NOMO-1 treated with dmso at 0.1 percent for 144 hours (cell line): Measurements from ENCODE around the gene LEMD1.
"Not testable (repeated sequence)": the region's sequence is repeated elsewhere in the genome, so short reads cannot be mapped to it uniquely, and the experiment has no call there.

ENCODE experiments used
- DNase-seq: peaks from one replicate; lab custom pipeline; 2025; ENCODE audit not compliant: unreplicated experiment; lab: John Stamatoyannopoulos, UW

Gene LEMD1

DNA sequence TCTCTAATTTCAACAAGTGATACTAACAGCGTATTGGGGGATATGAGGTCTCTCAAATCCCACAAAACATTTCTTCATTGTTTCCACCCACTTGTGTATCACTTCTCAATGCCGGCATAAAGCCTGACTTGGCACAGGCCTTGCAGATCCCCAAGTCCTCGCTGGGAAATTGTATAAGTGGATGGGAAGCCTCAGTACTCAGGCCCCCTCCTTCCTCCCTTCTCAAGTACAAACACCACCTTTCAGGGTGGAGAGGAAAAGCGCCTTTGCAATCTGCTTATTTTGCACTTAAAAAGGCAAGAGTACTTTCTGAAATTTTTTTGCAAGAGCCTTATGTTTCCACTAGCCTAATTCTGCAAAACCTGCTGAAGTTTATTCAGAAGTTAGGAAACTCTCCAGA, 39.3 kb downstream of the LEMD1 start:
- no peak for DNase-seq

DNA sequence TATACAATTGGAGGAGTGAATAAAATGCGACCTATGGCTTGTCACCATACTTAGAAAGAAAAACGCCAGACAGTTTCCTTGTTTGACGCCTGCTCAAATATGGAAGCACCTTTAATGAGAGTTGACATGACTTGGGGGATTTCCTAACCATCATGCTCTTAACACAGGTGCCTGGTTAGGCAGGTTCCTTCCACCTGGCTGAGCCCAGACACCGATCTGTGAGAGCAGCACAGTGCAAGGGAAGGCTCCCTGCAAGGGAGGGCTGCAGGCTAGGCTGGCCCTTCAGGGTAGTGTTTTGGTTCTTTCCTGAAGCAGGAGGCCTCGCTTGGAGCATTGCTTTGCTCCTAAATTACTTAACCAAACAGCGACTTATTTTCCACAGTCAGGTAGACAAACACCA, 40.6 kb downstream of the LEMD1 start:
- DNase-seq, result no peak

DNA sequence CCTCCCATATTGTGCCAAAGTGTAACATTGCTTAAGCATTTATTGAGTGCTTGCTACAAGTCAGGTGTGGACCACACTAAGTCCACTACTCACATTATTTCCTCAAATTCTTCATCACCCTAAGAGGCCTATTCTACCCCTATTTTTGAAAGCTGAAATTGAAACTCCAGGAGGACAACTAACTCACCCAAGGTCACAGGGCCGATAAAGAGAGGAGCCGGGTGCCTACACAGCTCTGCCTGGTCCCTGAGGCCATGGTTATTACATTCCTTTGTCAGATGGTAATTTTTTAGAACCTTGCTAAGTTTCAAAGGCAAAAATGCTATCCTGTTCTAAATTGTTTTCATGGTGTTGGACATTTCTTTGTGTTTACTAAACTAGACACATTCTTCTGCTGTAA, 41.0 kb downstream of the LEMD1 start:
- no peak for DNase-seq

DNA sequence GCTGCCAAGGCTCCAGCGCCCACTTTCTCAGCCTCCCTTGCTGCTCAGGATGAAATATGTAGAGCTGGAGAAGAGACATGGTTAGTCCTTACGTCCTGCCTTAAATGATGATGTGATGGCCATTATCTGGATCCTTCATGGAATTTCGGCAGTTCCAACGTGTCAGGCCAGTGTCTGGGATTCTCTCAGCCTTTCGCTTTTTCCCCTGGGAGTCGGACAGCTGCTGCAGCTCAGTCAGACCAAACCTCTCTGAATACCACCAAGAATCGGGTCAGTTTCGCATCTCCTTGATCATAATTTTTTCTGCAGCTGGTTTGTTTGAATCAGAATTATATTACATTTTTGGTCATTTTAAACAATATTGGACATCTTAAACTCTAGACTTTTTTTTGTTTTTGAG, 42.8 kb downstream of the LEMD1 start:
- DNase-seq, result no peak

DNA sequence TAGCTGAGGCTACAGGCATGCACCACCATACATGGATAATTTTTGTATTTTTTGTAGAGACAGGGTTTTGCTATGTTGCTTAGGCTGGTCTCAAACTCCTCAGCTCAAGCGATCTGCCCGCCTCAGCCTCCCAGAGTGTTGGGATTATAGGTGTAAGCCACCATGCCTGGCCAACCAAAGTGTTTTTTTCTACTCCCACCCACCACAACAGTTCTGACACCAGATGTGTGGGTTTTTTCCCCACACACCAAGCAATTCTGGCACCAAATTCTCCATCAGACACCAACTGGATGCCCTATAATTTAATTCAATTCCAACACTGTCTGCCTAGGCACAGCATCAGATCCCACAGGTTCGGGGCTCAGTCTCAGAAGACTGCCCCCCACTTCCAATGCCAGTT, 44.5 kb downstream of the LEMD1 start:
- no peak for DNase-seq

DNA sequence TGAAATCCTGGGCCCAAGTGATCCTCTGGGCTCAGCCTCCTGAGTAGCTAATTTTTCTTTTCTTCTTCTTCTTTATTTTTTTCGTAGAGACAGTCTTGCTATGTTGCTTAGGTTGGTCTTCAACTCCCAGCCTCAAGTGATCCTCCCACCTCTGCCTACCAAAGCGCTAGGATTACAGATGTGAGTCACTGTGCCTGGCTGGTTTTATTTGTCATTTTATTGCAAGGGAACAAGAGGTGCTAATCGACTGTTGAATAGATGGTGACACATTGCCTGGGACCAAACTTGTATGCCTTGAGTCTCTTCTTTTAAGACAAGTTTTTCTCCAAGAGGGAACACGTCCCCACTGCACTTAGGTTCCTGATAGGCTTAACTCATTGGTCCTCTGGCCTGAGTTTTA, 45.1 kb downstream of the LEMD1 start:
- no peak for DNase-seq

DNA sequence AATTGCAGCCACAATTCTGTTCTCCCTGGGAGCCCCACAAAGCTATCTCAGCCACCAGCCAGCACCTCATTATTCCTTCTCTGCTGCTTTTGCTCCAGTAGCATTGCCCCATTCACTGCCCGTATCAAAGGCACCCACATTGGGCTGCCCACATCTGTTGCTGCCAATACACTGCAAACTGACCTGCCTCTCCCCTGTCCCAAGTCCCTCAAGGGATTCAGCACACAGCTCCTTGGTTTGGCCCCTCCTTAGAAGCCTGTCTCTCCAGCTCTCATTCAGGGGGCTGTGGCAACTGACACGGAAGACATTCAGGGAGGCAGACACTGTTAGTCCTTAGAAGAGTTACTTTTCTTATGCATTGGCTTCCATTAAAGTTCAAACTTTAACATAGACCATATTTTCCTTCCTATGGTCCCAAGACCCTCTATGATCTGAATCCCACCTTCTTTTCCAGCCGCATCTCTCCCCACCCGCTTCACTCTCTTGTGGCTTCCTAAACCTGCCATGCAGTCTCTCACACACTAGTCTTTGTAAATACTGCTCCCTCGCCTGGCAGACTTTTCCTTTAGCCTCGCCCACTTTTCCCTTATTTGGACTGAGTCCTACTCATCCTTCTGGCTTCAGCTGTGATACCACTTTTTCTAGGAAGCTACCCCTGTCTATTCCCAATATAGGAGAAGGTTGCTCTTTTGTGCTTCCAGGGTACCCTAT, 45.9 kb downstream of the LEMD1 start:
- DNase-seq, result no peak

DNA sequence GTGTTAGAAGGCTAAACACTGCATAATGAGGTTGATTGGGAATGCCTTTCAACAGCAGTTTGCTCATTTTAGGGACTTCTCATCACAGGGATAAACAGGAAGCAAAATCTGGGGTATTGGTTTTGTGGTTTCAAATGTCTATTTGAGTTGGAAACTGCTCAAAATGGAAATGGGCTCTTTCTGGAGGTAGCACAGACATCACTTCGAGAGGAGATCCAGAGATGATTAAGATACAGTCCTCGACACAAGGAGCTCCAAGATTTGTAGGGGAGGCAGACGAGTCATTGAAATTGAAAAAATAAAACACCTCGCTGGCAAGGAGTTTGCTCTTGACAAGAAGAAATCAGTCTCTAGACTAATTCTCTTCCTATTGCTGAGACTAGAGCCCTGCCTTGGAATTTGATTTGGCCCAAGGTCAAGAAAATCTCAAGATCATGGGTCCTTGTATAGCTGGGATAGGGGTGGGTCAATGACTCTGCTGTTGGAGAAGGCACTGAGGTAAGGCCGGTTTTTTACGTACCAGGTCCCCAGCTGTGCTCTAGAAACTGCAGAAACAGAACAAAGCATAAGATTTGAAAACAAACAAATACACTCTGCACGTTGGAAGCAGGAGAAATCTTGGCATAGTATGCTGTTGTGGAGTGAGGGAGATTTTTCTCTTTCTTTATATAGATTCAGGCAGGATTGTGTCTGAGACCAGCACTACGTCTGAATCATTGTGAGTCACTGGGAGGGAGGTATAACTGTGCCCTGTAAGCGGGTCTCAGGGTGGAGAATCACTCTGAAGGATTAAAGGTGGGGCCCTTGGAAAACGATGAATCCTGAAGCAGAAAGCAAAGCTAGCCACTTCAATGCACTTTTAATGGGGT, 47.4 kb downstream of the LEMD1 start:
- no peak for DNase-seq

DNA sequence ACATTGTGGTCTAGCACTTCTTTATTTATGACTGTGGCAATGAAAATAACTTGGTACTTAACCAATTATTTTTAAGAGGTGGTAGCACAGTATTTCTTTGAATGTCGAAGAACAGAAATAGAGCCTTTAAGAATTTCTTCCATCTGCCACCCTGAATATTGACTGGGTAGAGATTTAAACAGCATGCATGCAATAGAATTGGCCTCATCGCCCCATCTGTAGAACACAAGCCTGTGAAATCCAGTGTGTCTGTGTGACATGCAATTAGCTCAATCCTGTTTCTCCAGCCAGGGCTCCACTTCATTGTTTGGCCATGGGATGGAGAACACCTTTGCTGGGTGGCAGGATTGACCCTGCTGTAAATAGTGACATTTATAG, 48.1 kb downstream of the LEMD1 start:
- DNase-seq, result no peak

DNA sequence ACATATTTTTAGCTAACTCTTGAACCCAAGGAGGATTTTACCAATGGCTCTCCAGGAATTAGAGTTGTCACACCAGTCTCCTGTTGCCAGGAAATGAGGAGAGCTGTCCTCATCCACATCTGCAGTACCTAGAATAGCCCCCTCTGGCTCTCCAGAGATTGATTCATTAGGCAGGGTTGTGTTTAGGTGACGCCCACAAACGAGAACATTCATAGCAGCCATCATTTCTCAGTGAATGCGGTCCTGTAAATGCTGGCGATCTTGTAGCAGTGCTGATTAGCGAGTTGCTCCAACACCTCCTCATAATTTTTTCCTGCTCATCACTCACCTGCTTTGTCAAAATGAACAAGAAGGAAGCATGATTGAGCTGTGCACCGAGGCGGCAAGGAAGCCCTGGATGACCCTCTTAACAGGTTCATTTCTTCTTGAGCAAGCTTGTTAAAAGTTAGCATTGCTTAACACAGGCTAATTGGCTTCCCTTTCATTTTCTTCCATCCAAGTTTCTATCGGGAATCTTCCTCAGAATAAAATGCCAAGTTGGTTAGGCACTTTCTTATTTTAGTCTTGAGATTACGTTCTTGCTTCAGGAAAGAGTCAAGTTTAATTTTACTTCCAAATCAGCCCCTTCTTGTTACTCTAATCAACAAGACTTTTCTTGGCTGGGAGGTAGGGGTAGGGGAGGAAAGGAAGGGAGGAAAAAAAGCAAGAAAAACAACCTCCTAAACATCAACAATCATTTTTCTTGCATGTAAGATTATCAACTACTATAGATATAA, 48.6 kb downstream of the LEMD1 start:
- DNase-seq, result no peak

DNA sequence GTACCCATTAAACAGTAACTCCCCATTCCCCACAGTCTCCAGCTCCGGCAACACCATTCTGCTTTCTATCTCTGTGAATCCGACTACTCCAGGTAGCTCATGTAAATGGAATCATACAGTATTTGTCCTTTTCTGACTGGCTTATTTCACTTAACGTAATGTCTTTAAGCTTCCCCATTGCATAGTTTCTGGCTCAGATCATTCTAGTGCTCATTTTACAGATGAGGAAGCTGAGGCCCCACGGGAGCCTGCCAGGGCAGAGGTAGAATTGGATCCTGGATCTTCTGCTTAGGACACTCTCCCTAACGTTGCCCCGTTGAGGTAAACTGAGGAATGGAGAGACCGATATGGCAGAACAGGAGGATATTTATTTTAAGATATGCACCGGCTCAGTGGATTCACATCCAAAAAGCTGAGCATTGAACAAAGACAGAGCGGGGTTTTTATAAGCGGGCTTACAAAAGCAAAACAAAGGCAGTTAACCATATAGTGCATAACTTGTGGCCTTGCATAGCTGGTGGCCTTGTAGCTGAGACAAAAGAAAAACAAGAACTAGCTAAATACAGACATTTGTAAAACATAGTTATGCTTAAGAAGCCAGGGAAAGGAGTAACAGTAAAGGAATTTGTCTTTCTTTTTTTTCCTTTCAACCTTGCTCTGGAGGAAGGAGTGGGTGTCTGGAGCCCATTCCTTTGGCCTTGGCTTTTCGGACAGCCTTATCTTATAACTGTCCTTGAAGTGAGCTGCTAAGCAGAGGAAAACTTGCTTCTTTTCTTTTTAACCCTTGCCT, 49.8 kb downstream of the LEMD1 start:
- no peak for DNase-seq

DNA sequence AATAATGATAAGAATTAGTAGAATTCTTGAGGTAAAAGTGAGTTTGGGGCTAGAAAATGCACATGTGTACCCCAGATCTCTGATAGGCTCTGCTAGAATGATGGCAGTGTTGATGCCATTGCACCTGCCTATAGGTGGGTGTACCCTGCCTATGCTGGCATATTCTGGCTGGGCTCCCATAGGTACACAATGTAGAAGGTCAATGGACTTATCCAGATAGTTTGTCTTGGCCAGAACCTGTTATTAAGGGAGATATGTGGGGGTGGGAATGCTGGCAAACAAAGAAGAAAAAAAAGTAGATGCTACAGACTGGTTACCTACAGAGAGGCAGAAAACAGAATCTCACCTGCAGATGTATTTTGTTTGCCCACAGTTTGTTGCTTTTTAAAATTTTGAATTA, 51.1 kb downstream of the LEMD1 start:
- DNase-seq, result no peak

DNA sequence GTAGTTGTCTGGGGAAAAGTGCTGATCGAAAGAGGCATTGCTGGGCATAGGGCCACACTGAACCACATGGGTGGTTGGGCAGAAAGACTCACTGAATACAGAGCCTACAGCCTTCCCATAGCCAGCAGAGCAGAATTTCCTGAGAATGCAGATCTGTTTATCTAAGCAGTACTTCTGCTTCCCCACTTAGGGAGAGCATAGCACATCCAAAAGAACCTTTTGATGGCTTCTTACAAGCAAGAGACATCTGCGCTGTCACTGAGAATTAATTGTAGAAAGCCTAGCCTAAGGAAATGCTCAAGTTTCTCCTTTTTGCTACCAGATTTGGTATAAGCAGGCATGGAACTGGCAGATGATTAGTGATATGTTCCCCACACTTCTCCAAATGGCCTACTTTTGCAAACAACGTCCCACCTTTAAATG, 52.1 kb downstream of the LEMD1 start:
- DNase-seq, result no peak

DNA sequence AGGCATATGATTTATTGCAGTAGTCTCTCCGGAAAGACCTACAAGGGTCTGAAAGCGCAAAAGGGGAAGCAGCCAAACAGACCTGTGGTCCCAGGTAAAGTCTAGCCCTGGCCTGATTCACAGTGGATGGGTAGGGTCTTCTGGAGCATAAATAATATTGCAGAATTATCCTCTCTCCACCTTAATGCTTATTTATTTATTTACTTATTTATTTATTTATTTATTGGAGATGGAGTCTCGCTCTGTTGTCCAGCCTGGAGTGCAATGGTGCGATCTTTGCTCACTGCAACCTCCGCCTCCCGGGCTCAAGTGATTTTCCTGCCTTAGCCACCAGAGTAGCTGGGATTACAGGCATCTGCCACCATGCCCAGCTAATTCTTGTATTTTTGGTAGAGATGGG, 53.4 kb downstream of the LEMD1 start:
- DNase-seq, result no peak

DNA sequence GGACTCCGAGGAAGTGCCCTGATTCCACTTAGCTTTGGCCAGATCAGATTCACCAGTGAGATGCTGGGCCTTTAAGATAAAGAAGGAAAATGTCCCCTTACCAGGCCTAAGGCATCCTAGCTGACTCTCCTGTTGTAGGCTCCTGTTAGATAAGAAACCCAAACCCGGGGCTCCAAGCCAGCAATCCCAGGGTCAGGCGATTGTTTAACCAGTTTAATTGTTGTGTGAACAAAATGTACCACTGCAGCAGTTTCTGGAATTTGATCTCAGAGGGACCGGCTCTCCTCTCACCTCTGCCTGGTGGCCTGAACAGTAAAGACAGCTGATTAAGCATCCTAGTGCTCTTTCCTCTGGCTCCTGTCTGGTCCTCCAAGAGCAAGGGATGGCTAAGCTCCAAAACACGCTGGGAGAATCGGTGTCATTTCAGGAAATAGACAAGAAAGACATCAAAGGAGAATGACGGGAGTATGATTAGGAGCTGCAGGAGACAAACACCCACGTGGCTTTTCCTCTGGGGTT, 55.9 kb downstream of the LEMD1 start:
- no peak for DNase-seq

DNA sequence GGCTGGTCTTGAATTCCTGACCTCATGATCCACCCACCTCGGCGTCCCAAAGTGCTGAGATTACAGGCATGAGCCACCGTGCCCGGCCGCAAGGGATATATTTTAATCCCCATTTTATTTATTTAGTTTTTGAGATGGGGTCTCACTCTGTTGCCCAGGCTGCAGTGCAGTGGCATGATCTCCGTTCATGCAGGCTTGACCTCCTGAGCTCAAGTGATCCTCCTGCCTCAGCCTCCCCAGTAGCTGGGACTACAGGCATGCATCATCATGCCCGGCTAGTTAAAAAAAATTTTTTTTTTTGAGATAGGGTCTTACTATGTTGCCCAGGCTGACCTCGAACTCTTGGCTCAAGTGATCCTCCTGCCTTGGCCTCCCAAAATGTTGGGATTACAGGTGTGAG, 56.8 kb downstream of the LEMD1 start:
- DNase-seq, result not testable (repeated sequence)

DNA sequence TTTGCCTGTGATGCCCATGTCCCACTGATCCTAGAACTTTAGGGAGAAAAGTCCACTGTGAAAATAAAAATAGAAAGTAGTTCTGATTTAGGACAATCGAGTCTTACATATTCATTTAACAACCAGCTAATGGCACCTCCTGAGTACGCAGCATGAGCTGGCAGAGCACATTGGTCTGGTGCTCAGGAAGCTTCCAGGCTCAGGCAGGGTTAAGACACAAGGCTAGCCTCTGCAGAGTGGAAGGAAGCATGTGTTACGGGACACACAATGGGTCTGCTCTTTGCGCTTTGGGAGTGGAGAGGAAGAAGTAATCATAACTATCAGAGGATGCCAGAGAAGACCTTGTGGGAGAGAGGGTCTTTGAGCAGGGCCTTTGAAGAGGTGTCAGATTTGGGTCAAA, 61.0 kb downstream of the LEMD1 start:
- no peak for DNase-seq

DNA sequence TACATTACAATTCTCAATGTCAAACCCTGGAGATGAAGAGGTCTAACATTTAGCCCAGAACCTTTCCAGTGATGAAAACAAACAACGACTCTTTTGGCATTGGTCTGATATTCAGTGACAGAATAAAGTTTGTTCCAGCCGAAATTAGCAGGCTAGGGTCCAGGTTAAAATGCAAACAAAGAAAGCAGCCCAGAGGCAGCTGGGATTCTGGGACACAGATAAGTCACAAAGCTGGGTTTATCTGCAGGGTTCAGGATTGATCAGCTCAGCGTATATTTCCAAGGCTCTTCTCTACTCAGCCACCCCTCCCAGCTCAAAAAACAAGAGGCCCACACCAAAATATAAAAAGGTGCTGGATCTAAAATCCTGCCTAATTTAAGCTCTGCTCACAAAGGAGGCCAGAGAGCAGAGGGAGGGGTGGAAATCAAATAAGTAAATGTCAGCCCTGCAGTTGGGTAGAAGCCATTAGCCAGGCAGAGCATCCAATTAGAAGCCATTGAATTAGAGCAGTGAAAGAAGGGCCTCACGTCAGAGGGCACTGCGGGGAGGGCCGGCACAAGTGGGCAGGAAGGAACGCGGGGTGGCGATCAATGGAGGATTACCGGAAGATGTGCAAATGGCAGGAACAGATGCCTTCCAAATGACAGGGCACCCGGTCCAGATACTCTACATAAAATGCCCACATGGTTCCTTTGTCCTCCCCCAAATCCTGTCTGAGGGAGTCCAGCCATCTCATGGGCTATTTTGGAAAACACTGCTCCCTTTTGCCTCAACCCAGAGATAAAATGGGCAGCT, 61.9 kb downstream of the LEMD1 start:
- no peak for DNase-seq

DNA sequence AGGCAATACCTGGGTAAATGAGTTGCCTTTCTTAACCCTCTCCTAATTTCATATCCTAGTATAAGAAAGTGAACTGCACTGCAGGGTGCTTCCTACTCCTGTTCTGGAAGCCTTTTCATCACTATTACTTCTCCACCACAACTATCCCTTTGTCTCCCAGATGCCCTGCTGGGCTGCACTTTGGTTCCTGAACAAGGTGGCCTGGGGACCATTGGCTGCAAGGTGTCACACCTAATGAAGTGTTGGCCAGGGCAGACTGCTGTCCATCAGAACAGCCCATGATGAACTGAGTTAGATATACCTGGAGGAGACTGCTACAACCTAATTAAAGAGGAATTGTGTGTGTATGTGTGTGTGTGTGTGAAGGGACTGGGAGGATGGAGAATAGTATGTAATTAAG, 63.3 kb downstream of the LEMD1 start:
- DNase-seq, result no peak

DNA sequence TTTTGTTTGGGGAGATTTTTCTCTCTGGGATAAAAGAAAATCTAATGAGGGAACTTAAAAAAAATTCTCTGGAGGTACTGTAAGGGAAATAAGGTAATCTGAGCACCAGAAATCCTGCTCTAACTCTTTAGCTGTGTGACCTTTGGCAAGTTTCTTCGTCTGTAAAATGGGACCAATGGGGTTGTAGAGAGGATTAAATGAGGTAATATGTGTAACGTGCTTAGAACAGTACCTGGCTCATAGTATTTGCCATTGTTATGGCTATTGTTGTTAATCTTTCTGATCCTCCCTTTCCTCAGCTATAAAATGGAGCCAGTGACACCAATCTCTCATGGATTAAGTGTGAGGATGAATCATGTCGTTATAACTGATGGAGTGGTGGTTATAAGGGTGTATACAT, 64.3 kb downstream of the LEMD1 start:
- DNase-seq, result no peak
